GM12892 (cell line): ENCODE data around the gene MYO18B.

ENCODE experiments used
- POLR2A ChIP-seq: IDR thresholded peaks from 2 replicates; pipeline ENCODE4 v1.6.1; 2011; ENCODE audit warnings: low read depth, low read length, control low read depth
- POLR2AphosphoS5 ChIP-seq: IDR thresholded peaks from 2 replicates; pipeline ENCODE4 v1.6.1; 2011; ENCODE audit warnings: low read depth, low read length, control low read depth

GRCh38 chr22:25955323-25955722 lies 213.3 kb downstream of the MYO18B start:
- TF ChIP-seq POLR2AphosphoS5 (no peak), POLR2A (no peak)
